Central memory CD4-positive, alpha-beta T cell (primary cell): Measurements from ENCODE around the gene BDKRB2.
"Not testable (repeated sequence)": the region's sequence is repeated elsewhere in the genome, so short reads cannot be mapped to it uniquely, and the experiment has no call there.

Experiments
- DNase-seq: peaks from one replicate; pipeline ENCODE4 v3.0.0; 2022

The BDKRB2 gene

GRCh38 chr14:96227428-96227827 lies 22.8 kb downstream of the BDKRB2 start:
- DNase-seq, result no peak

DNA sequence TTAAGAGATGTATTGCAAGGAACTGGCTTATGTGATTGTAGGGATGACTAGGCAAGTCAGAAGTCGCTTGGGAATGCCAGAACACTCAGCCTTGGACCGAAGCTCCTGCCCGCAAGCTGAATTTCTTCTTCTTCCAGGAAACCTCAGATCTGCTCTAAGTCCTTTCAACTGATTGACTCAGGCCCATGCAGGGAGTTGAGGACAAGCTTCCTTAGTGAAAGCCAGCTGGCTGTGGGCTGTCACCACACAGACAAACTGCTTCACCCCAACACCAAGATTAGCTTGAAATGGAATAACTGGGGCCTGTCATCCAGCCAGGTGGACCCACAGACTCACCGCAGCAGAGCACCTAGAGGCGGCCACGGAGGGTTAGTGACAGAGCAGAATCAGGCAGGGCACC lies 24.7 kb downstream of the BDKRB2 start:
- DNase-seq, result no peak

GRCh38 chr14:96231056-96231455 lies 26.4 kb downstream of the BDKRB2 start:
- no peak for DNase-seq

DNA sequence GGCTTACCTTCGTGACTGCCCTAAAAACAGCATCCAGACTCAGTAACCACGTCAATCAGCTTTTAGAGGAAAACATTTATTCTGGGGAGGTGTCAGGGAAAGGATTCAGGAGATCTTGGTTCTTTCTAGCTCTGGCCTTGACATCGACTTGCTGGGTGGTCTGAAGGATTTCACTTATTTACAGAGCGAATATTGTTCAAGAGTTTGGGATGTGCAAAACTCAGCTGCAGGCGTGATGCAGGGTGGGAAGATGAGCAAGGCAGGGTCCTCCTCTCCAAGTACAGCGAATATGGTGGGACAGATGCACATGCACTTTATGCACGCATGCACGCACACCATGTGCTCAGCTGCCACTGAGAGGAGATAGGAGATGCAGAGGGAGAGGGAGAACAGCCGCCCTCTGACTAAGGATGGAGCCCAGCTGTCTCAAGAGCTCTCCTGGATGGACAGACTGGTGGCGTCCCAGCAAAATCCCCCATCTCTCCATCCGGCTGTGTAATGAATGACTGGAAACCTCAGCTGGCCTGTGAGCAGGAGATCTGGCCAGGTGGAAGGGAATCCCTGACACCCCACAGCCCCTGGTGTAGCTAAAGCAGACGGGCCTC lies 27.0 kb downstream of the BDKRB2 start:
- DNase-seq, result no peak

DNA sequence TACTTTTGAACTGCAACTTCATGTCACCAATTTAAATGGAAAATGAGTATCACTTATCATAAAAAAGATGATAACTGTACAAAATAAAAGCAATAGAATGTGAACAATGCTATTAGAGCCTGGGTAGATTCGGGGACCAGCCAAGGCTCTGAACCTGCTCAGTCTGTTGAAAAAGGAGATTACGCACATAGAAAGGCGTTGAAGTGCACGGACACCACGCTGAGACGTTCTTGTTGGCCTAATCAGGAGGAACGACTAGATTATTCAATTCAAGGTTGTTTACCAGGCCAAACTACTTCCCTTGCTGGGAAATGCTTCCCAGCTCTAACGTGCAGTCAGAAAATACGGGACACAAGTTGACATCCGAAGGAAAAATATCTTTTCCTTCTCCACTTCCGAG lies 27.9 kb downstream of the BDKRB2 start:
- DNase-seq, result no peak

DNA sequence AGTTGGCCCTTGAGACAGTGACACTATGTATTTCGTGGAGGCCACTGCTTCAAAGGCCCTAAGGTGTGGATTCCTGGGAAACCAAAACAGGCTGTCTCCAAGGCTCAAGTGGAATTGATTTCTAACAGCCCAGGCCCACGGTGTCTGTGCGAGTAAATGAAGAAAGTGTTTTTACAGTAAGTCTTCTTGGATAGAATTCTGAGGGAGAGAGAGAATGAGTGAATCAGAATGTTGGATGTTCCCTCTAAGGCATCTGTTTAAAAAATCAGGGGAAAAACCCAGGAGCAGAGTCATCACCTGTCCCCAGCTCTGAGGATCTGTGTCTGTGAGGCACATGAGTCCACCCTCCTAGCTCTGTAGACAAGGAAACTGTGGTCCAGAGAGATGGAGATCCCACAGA lies 29.0 kb downstream of the BDKRB2 start:
- DNase-seq, result no peak

DNA sequence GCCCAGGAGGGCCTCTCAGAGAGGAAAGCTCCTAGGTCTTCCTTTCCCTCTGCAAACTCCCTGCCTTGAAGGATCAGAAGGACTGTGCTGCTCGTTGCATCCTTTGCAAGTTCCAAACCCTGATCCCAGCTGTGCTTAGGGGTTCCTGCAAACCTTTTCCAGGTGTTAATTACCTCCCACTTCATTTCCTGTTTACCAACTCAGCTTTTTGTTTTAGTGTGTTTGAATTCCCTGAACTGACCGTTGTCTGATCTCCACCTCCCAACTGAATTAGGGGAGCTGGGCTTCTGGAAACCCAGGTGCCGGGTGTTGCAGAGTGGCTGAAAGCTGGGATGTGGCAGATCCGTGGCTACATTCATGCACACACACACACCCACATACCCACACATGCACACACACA lies 30.8 kb downstream of the BDKRB2 start:
- DNase-seq, result no peak

DNA sequence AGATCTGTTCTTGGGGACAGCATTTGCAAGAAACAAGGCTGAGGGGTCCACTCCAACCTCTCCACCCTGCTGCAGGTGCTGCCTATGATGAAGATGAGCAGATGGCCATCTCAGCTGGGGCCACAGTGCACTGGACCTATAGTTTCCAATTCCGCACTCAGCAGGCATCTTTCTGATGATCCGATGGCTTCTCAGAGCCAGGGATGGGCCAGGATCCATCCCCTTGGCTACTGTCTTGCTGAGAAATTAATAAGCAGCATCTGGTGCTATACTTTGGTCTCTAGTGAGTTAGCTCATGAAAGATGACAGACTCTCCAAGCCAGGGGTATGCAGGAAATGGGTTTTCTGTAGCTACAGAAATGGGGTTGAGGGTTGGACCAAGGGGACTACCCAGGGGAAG lies 33.0 kb downstream of the BDKRB2 start:
- DNase-seq, result no peak

- no peak for DNase-seq
Observed at GRCh38 chr14:96238676-96239265, 34.1 kb downstream of the BDKRB2 start.

GRCh38 chr14:96239711-96240141 lies 35.1 kb downstream of the BDKRB2 start:
- no peak for DNase-seq

GRCh38 chr14:96240641-96241040 lies 36.0 kb downstream of the BDKRB2 start:
- DNase-seq, result no peak

- no peak for DNase-seq
Observed at GRCh38 chr14:96242126-96242525, 37.5 kb downstream of the BDKRB2 start.

DNA sequence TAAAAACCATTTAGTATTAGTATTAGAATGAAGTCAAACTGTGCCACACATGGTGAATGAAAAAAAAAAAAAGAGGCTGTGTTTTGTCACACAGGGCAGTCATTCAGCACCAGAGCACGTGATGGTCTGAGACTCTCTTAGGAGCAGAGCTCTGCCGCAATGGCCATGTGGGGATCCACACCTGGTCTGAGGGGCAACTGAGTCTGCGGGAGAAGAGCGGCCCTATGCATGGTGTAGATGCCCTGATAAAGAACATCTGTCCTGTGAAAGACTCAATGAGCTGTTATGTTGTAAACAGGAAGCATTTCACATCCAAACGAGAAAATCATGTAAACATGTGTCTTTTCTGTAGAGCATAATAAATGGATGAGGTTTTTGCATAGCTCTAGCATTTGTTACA lies 39.1 kb downstream of the BDKRB2 start:
- DNase-seq, result no peak

GRCh38 chr14:96245074-96245473 lies 40.4 kb downstream of the BDKRB2 start:
- not testable (repeated sequence) for DNase-seq

GRCh38 chr14:96245710-96246538 lies 41.3 kb downstream of the BDKRB2 start:
- DNase-seq, result no peak

GRCh38 chr14:96246539-96246847 lies 41.9 kb downstream of the BDKRB2 start:
- no peak for DNase-seq

- no peak for DNase-seq
Observed at GRCh38 chr14:96247031-96247430, 42.4 kb downstream of the BDKRB2 start.

GRCh38 chr14:96249029-96249428 lies 44.4 kb downstream of the BDKRB2 start:
- no peak for DNase-seq

GRCh38 chr14:96250485-96250884 lies 45.8 kb downstream of the BDKRB2 start:
- no peak for DNase-seq

- no peak for DNase-seq
Observed at GRCh38 chr14:96251656-96252155, 47.1 kb downstream of the BDKRB2 start.

GRCh38 chr14:96252323-96252998 lies 47.8 kb downstream of the BDKRB2 start:
- no peak for DNase-seq

GRCh38 chr14:96252999-96253539 lies 48.4 kb downstream of the BDKRB2 start:
- no peak for DNase-seq

DNA sequence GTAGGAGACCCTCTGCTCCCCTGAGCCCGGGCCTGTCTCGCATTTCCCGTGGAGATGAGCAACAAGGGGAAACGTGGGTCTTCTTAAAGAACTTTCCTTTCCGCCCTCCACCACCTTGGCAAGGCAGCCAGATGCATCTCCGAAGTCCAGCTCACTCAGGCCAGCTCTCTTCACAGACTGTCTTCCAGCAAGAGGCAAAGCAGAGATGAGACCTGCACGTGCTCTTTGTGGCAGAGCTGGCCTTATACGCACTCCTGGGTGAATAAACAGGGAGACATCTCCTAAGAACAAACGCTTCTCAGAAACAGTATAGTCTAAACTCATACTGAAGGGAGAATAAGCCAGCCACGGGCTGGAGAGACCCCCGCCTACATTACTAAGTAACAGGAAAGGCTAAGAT lies 50.0 kb downstream of the BDKRB2 start:
- DNase-seq, result no peak
